ELF-1 (cell line): Measurements from ENCODE around the gene CHST7.

ENCODE experiments used
- DNase-seq: peaks from one replicate; pipeline ENCODE4 v3.0.0-alpha.2; 2016; ENCODE audit warnings: low read depth, low spot score

CHST7 gene

DNA sequence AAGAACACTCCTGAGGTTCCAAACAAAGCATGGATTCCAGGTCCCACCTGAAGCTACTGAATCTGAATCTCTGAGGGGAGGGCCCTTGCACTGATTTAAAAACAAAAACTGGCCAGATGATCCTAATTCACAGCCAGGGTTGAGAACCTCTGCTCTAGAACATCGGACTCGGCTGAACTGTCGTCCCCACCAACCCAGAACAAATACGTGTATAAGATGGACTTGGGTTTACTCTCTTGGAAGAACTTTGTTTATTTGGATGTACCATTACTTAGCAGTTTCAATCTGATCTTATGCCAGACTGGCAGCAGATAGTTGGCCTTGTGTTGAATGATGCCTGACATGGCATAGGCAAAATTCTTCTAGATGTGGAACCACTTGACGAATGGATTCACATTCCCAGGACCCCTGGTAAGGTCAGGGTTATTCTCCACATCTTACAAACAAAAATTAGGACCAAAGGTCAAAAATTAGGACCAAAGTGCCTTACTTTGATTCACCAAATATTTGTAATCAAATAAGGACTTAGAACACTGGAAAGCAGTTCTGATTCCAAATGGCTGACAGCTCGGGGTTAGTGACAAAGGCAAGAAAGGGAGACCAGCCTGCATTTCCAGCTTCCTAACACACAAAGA, 29.0 kb downstream of the CHST7 start:
- DNase-seq, result no peak

DNA sequence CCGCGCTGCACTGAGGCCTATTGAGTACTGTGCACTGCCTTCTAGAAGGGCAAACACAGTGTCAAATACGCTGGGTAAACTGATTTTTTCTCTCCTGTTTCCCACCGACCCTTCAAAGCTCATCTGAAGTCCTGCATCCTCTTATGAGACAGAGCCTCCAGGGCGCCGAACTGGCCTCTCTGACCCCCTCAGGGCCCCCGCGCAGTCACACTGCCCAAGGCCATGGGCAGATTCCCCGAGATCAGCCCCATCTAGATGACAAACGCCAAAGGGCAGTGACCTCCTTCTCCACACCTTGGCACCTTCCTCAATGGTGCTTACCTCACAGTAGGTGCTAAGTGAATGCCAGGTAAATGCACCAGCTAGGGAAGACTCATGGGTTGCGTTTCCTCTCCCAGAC, 34.4 kb downstream of the CHST7 start:
- no peak for DNase-seq

GRCh38 chrX:46610070-46610658, 36.6 kb downstream of the CHST7 start:
- DNase-seq, result no peak

GRCh38 chrX:46611658-46612362, 38.2 kb downstream of the CHST7 start:
- DNase-seq, result no peak

- DNase-seq, result no peak
Measured at GRCh38 chrX:46617906-46618305, 44.3 kb downstream of the CHST7 start.

- DNase-seq, result no peak
Measured at GRCh38 chrX:46618947-46619346, 45.4 kb downstream of the CHST7 start.

DNA sequence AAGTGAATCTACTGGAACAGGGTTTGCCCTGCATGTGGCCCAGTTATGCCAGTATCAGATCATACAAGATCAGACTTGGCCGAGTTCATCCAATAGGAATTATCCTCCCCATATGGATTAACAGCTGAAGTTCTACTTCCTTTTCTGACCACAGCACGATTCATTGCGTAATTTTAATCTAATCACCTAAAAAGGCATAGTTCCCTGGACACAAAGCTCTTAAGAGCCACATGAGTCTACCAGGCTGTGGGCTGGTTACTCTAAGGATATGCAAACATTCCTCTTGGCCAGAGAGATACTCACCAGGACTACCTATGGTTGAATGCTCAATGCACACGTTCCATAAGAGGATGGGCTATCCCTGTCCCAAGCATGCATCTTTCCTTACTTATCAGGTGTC, 46.9 kb downstream of the CHST7 start:
- DNase-seq, result no peak

DNA sequence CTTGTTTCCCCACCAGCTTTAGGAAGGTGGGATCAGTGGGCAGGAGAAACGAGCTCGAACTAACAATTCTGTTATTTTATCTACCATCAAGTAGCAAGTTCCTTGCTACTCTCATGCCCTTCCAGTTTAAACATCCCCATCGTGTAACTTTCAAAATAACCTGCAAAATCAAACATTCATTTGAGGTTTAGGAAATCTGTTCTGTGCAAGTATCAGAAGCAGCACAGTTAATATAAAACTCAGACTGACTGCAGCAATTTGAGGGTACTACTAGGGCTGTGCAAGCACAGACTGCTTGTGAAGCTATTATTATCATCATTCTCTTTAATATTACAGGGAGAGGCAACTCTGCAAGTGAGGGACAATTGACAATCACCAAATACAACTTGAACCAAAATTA, 48.0 kb downstream of the CHST7 start:
- DNase-seq, result no peak

GRCh38 chrX:46624090-46624786, 50.7 kb downstream of the CHST7 start:
- DNase-seq, result no peak

DNA sequence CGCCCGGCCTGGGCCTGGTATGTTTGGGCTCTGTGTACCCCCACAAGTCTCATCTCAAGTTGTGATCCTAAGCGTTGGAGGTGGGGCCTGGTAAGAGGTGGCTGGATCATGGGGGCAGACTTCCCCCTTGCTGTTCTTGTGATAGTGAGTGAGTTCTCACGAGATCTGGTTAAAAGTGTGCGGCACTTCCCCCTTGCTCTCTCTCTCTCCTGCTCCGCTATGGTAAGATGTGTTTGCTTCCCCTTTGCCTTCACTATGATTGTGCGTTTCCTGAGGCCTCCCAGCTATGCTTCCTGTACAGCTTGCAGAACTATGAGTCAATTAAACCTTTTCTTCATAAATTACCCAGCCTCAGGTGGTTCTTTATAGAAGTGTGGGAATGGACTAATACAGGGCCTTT, 53.0 kb downstream of the CHST7 start:
- no peak for DNase-seq

DNA sequence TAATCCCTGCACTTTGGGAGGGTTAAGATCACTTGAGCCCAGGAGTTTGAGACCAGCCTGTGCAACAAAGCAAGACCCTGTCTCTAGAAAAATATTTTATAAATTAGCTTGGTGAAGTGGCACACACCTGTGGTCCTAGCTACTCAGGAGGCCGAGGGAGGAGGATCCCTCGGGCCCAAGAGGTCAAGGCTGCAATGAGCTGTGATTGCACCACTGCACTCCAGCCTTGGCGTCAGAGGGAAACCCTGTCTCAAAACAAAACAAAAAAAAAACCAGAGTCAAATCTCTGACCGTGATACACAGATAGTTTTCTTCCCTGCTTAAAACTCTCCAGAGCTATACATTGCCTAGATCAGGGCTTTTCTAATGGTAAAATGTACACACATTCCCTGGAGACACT, 53.5 kb downstream of the CHST7 start:
- DNase-seq, result no peak

DNA sequence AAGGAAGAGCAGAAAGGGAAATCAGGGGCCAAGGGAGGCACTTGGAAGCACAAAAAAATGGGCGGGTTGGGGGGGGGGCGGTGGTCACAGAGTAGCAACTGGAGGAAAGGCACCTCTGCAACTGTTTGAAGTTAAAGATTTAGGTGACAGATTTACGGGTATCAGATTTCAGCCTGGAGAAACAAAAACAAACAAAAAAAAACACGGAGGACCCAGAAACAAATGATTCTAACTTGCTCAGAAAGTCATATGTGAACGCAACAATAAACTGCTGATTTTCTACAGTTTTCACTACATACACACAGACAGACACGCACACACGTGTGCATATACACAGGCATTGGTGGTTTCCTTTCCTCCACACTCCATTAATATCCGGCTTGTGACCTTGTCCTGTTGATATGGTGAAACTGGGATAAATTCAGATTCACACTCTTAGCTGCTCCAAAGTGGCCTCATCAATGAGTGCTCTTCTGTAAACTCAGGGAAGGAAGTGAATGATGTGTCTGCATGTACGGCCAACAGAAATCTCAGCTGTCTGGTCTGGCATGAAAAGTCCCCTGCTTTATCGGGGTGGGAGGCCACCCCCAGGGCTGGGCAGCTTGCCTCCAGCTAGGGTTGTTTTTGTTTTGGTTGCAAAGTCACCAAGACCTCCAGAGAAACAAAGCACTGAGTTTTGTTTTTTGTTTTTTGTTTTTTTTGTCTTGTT, 54.3 kb downstream of the CHST7 start:
- no peak for DNase-seq

DNA sequence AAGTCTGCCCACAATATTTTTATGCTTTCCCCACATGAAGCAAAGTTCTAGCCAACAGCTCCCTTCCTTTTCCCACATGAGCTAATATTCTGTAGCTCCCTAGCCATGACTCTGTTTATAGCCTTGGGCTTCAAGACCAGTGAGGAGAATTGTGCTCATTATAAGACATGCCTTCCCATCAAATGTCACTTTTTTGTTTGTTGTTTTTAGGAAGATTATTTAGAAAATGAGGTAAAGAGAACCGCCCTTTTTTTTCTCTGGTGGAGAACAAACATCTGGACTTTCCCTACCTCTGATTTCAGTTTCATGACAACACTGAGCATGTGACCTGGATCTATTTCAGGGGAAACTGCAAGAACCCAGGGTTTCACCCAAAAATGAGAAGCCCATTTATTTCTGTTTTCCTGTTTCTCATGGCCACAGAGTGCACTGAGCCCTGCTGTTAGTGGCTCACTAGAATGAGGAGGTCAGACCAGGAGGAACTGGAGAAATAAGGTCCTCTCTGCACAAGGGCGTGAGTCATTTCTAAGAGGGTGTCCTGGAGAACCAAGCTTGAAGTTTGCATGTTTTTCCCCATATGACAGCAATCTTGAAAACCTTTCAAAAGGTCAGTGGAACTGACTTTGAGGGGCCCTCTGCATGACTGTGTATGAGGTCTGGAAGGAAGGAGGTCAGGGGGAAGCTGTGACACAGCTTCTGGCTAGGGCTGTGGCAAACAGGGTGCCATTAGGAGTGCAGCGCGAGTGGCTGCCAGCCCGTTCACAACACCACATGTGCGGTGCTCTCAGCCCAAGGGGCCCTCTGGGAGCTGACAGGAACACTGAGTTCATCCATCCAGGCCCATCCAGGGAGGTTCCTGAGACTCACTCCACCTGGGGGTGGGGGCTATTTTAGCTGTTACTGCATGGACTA, 55.2 kb downstream of the CHST7 start:
- DNase-seq, result no peak

GRCh38 chrX:46630141-46630540, 56.6 kb downstream of the CHST7 start:
- DNase-seq, result no peak

DNA sequence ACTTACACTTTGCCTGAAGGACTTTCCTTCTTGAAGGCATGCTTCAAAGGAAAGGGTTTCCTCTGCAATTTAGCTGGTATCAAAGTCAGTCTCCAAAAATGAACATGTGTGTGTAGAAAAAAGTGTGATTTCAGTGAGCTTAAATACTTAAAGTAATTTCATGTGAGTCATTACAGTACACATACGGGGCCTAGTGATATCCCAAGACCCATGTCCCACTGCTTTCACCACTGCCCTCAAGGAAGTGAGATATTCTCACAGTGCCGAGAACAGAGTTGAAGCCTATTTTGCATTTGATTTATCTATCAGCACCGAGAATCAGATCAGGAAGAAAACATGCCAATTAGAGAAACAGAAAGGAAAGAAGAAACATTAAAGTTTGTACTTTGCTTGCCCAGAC, 61.0 kb downstream of the CHST7 start:
- no peak for DNase-seq

- no peak for DNase-seq
Measured at GRCh38 chrX:46635186-46635585, 61.6 kb downstream of the CHST7 start.

GRCh38 chrX:46636223-46636622, 62.7 kb downstream of the CHST7 start:
- DNase-seq, result no peak

- no peak for DNase-seq
Measured at GRCh38 chrX:46637938-46638337, 64.4 kb downstream of the CHST7 start.

DNA sequence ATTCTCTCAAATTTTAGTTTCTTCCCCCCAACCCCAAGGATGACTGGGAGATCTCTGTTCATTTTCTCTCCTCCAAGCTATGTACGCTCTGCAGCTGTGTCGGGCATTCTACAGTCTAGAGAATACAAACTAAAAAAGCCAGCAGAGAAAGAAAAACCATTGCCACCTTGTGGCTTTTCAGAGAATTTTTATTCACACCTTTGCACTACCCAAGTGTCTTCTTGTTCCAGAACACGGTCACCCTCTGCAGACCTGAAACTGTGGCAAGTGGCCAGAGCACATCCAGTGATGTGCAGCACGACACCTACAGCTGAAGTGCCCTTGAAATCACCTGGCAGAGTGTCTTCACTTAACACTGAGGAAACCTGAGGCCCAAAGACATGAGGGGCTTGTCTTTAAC, 68.6 kb downstream of the CHST7 start:
- DNase-seq, result peak; percentile 72

GRCh38 chrX:46643636-46644035, 70.1 kb downstream of the CHST7 start:
- DNase-seq, result no peak

- DNase-seq, result no peak
Measured at GRCh38 chrX:46645614-46646013, 72.0 kb downstream of the CHST7 start.
